Stimulated activated naive CD8-positive, alpha-beta T cell treated with anti-CD3 and anti-CD28 coated beads, Interleukin-15, Interleukin-2, amounts not matched to agents 100 ng/mL and 50 ng/mL, for 24 hours (primary cell): ENCODE results near the gene TRIM71.

Experiments
- H3K27ac Mint-ChIP-seq: one replicate; pipeline ENCODE4 v1.8.0; 2021; ENCODE audit warnings: mild to moderate bottlenecking, mixed read lengths
- H3K27me3 Mint-ChIP-seq: one replicate; pipeline ENCODE4 v1.8.0; 2021; ENCODE audit warnings: mixed read lengths
- H3K36me3 Mint-ChIP-seq: one replicate; pipeline ENCODE4 v1.8.0; 2021; ENCODE audit warnings: low read depth, mixed read lengths
- H3K4me1 Mint-ChIP-seq: one replicate; pipeline ENCODE4 v1.8.0; 2021; ENCODE audit warnings: low read depth, mixed read lengths
- H3K4me3 Mint-ChIP-seq: one replicate; pipeline ENCODE4 v1.8.0; 2021; ENCODE audit warnings: mild to moderate bottlenecking, mixed read lengths
- H3K9me3 Mint-ChIP-seq: one replicate; pipeline ENCODE4 v1.8.0; 2021; ENCODE audit warnings: mixed read lengths

The TRIM71 gene

DNA sequence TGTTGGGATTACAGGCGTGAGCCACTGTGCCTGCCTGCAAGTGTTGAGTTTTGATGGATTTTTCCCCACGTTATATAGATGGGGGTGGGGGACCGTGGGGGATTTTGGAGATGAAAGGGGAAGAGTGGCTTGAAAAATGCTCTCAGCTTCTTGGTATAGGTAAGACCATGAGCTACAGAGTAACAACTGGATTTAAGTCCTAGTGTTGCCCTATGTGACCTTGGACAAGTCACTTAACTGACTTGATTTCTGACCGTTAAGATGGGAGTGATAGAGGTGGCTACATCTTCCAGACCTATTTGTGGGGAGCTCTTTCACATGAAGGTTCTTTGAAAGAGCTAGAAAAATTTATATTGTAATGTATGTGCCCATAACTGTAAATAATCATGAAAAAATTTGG is 13.3 kb downstream of the TRIM71 start:
- Mint-ChIP-seq H3K27me3 (peaks cover 14% of the 10 kb centered on the region), H3K9me3 (no peaks in the 10 kb centered on the region), H3K4me1 (no peaks in the 10 kb centered on the region), H3K36me3 (no peaks in the 10 kb centered on the region), H3K27ac (no peak overlapping the region), H3K4me3 (no peak overlapping the region)

DNA sequence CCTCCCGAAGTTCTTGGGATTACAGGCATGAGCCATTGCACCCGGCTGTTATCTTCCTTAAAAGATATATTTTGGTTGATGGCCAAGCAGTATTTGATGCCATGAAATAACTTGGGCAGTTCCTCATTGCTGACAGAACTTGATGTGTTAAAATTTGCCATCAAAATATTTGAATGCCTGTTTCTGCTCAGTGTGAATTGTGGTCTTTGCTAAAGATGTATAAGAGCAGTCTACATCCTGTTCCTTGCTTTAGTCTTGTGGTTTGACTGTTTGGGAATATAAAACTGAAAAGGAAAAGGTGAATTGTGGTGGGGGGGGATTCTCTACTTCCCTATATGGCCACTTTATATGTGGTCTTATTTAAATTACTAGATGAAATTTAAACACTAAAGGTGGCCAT is 14.0 kb downstream of the TRIM71 start:
- no peaks in the 10 kb centered on the region for H3K4me1 Mint-ChIP-seq
- no peak overlapping the region for H3K27ac Mint-ChIP-seq
- H3K9me3 Mint-ChIP-seq: no peaks in the 10 kb centered on the region
- H3K27me3 Mint-ChIP-seq: peaks cover 16% of the 10 kb centered on the region
- no peaks in the 10 kb centered on the region for H3K36me3 Mint-ChIP-seq
- no peak overlapping the region for H3K4me3 Mint-ChIP-seq

DNA sequence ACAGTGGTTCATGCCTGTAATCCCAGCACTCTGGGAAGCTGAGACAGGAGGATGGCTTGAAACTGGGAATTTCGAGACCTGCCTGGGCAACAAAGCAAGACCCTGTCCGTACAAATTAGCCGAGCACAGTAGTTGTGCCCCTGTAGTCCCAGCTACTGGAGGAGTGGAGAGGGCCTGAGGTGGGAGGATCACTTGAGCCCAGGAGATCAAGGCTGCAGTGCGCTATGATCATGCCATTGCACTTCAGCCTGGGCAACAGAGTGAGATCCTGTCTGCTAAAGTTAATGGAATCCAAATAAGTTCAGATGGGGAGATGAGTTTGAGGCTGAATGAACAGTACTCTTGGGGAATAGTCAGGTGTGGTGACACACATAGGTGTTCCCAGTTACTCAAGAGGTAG is 14.4 kb downstream of the TRIM71 start:
- H3K27me3 Mint-ChIP-seq: peaks cover 16% of the 10 kb centered on the region
- no peak overlapping the region for H3K4me3 Mint-ChIP-seq
- H3K36me3 Mint-ChIP-seq: no peaks in the 10 kb centered on the region
- no peaks in the 10 kb centered on the region for H3K4me1 Mint-ChIP-seq
- no peaks in the 10 kb centered on the region for H3K9me3 Mint-ChIP-seq
- H3K27ac Mint-ChIP-seq: no peak overlapping the region

DNA sequence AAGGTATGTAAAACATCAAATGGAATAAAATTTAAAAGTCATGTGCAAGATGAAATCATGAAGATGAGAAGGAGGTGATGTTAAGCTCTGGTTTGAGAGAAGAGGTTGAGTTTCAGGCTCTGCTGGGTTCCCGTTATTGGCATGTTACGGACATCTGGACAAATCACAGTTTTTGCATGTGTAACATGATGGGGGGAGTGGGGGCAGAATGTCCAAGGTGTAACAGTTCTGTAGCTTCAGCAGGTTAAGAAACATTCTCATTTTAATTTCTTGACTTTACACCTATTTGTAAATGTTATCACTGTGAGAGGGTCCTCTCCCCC is 17.2 kb downstream of the TRIM71 start:
- Mint-ChIP-seq H3K9me3 (no peaks in the 10 kb centered on the region), H3K4me1 (no peaks in the 10 kb centered on the region), H3K27me3 (peaks cover 16% of the 10 kb centered on the region), H3K36me3 (no peaks in the 10 kb centered on the region), H3K4me3 (no peak overlapping the region), H3K27ac (no peak overlapping the region)

DNA sequence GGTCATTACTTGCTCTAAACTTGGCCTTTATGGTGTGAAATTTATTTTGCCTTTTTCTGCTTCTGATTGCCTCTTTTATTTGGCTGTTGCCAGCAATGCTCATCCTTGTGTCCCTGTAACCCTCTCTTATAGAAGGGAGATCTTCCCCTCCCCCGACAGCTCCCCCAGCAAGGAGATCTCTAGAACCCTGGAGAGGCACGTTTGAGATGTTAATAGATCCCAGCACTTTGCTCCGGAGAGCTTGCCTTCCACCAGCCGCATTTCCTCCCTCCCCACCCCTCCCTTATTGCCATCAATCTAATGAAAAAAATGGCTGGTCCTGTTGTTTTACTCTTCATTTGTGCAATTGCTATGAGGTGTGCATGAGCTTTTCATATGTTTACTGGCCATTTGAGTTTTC is 18.2 kb downstream of the TRIM71 start:
- no peaks in the 10 kb centered on the region for H3K4me1 Mint-ChIP-seq
- no peak overlapping the region for H3K4me3 Mint-ChIP-seq
- H3K27me3 Mint-ChIP-seq: peaks cover 16% of the 10 kb centered on the region
- H3K27ac Mint-ChIP-seq: no peak overlapping the region
- no peaks in the 10 kb centered on the region for H3K9me3 Mint-ChIP-seq
- H3K36me3 Mint-ChIP-seq: no peaks in the 10 kb centered on the region

DNA sequence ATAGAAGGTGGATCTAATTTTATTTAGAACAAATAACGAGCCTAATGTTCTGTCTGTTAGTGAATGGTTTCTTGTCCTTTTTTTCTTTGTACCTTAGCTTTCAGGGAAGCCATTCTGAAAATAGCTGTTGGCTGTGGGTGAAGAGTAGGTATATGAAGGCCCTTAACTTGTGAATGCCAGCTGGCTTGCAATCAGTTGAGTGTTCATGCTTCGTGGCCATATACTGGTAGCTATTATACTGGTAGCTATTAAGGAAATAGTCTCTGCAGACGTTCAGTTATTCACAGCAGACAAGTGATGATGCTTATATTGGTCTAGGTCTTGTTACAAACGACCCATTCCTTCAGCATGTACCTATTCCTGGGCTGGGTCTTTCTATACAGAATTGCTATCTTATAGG is 18.8 kb downstream of the TRIM71 start:
- no peaks in the 10 kb centered on the region for H3K9me3 Mint-ChIP-seq
- H3K36me3 Mint-ChIP-seq: no peaks in the 10 kb centered on the region
- H3K4me1 Mint-ChIP-seq: no peaks in the 10 kb centered on the region
- no peak overlapping the region for H3K4me3 Mint-ChIP-seq
- H3K27me3 Mint-ChIP-seq: peaks cover 16% of the 10 kb centered on the region
- H3K27ac Mint-ChIP-seq: no peak overlapping the region

DNA sequence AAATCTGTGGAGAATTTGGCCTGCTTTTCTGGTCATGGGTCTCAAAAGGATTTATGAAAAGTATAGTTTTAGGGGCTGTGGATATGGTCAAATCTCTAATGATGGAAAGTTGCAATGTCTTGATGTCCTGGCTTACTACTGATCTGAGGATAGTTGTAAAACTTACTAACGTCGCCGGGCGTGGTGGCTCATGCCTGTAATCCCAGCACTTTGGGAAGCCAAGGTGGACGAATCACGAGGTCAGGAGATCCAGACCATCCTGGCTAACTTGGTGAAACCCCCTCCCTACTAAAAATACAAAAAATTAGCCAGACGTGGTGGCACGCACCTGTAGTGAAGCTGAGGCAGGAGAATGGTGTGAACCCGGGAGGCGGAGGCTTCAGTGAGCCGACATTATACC is 19.6 kb downstream of the TRIM71 start:
- no peaks in the 10 kb centered on the region for H3K36me3 Mint-ChIP-seq
- H3K27ac Mint-ChIP-seq: no peak overlapping the region
- no peak overlapping the region for H3K4me3 Mint-ChIP-seq
- peaks cover 6% of the 10 kb centered on the region for H3K4me1 Mint-ChIP-seq
- peaks cover 14% of the 10 kb centered on the region for H3K27me3 Mint-ChIP-seq
- no peaks in the 10 kb centered on the region for H3K9me3 Mint-ChIP-seq

DNA sequence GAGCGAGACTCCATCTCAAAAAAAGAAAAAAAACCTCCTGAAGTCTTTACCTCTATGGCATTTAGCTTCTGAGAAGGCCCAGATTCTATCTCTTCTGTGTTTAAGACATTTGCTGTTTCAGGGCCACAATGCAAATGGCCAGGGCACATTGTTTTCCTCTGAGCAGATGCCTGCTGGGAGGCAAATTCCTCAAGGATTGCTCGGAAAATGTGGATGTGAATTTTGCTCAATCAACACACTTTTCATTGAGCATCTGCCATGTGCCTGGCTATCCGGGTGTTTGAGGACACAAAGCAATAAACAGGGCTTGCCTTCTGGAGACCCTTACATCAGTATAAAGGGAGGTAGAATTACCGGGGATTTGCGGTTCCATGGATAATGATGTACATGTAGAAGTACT is 20.0 kb downstream of the TRIM71 start:
- no peak overlapping the region for H3K27ac Mint-ChIP-seq
- H3K4me1 Mint-ChIP-seq: peaks cover 10% of the 10 kb centered on the region
- no peak overlapping the region for H3K4me3 Mint-ChIP-seq
- H3K9me3 Mint-ChIP-seq: no peaks in the 10 kb centered on the region
- H3K36me3 Mint-ChIP-seq: no peaks in the 10 kb centered on the region
- peaks cover 11% of the 10 kb centered on the region for H3K27me3 Mint-ChIP-seq

DNA sequence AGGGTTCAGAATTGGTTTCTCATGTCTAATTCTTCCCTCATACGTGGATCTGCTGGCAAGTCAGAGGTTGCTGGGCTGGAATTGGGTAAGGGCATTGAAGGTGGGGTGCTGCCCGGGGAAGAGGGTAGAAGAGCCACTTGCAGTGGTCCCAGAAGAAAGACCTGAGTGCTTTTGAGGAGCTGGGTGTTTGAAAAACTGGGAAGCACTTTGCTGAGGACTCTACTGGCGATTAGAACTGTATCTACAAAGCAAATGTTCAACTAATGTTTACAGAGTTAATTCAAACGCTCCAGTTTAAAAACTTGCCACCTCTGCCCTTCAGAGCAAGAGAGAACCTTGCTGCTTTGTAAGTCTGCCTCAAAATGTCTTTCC is 21.9 kb downstream of the TRIM71 start:
- H3K36me3 Mint-ChIP-seq: no peaks in the 10 kb centered on the region

DNA sequence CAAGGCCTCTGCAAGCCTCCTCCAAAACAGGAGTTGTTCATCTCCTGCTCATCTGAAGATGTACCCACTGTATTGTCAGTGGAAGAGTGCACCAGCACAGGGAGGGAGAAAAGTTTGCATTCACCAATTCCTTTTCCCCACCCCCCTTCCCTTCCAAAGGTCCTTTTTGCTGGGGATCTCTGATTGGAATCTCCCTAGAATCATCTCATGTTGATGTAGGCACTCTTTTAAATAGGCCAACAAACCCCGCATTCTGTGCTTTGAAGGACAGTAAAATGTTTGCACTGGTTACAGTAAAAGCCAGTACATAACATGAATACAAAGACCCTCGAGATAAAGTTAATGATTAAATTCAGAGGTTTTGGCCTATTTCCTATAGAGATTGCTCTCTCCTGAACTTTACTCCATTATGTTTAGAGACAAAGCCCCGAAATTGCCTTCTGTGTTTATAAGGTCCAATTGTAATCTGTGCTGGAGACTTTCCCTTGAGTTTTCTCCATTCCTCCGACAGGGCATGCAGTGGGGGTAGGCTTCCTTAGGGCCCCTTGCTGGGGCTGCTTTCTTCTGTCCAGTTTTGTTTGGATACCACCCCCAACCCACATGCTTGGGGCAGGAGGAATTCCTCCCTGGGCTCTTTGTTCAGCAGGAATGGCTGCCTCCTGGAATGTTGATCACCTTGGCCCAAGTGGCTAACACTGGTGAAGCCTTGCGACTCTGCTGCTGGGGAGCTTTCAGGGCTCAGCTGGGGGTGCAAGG is 22.5 kb downstream of the TRIM71 start:
- H3K4me1 Mint-ChIP-seq: peaks cover 14% of the 10 kb centered on the region

More for the DNA sequence above, 21.9 kb downstream of the TRIM71 start:
- Mint-ChIP-seq H3K4me3 (no peak overlapping the region), H3K27me3 (peaks cover 6% of the 10 kb centered on the region), H3K9me3 (no peaks in the 10 kb centered on the region), H3K4me1 (peaks cover 14% of the 10 kb centered on the region), H3K27ac (no peak overlapping the region)

DNA sequence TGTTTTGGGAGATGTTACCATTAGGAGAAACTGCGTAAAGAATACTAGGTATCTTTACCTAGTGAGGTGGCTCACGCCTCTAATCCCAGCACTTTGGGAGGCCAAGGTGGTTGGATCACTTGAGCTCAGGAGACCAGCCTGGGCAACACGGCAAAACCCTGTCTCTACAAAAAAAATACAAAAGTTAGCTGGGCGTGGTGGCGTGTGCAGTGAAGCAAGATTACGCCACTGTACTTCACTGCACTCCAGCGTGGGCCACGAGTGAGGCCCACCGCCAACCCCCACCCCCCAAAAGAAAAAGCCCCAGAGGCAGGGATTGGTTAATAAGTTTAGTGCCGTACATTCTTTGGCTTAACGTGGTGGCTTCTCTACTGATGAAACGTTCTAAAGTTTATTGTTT is 23.5 kb downstream of the TRIM71 start:
- peaks cover 14% of the 10 kb centered on the region for H3K4me1 Mint-ChIP-seq
- H3K36me3 Mint-ChIP-seq: no peaks in the 10 kb centered on the region
- no peaks in the 10 kb centered on the region for H3K9me3 Mint-ChIP-seq
- no peak overlapping the region for H3K27ac Mint-ChIP-seq
- H3K27me3 Mint-ChIP-seq: no peaks in the 10 kb centered on the region
- no peak overlapping the region for H3K4me3 Mint-ChIP-seq

More for the DNA sequence above, 22.5 kb downstream of the TRIM71 start:
- Mint-ChIP-seq H3K4me3 (no peak overlapping the region), H3K9me3 (no peaks in the 10 kb centered on the region), H3K27me3 (peaks cover 6% of the 10 kb centered on the region), H3K36me3 (no peaks in the 10 kb centered on the region), H3K27ac (no peak overlapping the region)

DNA sequence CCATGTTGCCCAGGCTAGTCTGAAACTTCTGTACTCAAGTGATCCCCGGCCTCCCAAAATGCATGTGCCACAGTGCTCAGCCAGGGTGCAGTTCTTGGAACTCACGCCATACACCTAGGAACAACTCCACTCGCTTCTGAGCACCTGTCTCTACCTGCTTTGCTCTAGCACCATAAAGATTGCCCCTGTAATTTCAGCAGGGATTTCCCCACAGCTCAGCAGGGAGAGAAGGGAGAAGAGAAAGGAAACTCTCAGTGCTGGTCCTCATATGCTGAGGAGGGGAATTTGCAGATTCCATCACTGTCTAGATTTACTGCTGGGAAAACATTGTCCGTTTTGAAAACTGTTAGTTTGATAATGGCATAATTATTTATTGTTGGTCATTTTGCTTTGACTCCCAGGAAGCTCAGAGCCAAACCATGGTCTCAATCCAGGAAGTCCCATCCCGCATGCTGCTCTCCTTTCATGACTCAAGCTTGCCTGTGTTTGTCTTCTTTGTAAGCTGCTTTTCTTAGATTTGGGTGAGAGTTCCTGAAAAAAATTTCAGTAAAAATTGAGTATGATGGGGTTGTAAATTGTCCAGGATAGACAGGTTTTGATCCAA is 24.2 kb downstream of the TRIM71 start:
- H3K27ac Mint-ChIP-seq: no peak overlapping the region
- no peaks in the 10 kb centered on the region for H3K27me3 Mint-ChIP-seq
- H3K36me3 Mint-ChIP-seq: no peaks in the 10 kb centered on the region
- no peaks in the 10 kb centered on the region for H3K9me3 Mint-ChIP-seq
- no peak overlapping the region for H3K4me3 Mint-ChIP-seq
- H3K4me1 Mint-ChIP-seq: peaks cover 14% of the 10 kb centered on the region

DNA sequence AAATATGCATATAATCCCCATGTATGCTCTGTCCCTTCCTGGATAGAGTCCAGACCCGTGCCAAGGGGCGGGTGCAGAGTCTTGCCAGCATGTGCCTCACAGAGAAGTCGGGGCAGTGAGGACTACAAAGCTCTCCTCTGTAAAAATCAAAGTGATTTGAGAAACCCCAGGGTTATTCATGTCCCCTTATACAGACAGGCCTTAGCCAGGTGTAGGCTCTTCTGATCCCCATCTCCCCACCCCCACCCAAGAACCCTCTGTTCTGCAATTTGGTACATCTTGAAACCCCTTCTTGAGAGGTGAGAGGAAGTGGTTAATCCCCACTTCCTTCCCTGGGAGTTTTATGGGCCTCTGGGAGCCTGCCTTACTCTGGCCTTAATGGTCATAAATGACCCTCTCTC is 24.7 kb downstream of the TRIM71 start:
- H3K9me3 Mint-ChIP-seq: no peaks in the 10 kb centered on the region
- H3K4me3 Mint-ChIP-seq: no peak overlapping the region
- H3K36me3 Mint-ChIP-seq: no peaks in the 10 kb centered on the region
- peaks cover 14% of the 10 kb centered on the region for H3K4me1 Mint-ChIP-seq
- no peaks in the 10 kb centered on the region for H3K27me3 Mint-ChIP-seq
- no peak overlapping the region for H3K27ac Mint-ChIP-seq

DNA sequence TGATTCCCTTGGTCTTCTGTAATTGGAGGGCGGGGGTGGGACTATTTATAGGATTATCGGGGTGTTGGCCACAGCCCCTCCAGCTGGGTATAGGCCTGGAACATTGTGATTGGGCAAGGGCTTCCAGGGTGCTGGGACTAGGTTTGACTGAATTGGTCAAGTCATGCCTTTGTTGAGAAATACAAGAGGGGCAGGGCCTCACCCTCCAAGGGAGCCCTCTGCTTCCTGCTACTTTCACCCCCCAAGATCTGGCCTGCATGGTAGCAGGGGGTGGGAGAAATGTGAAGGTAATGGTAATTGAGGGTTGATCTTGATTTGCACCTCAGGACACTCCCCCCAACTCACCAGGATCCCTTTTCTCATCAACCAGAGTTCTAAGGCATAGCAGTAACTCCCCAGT is 25.2 kb downstream of the TRIM71 start:
- Mint-ChIP-seq H3K36me3 (no peaks in the 10 kb centered on the region), H3K27ac (no peak overlapping the region), H3K27me3 (no peaks in the 10 kb centered on the region), H3K9me3 (no peaks in the 10 kb centered on the region), H3K4me1 (peaks cover 14% of the 10 kb centered on the region), H3K4me3 (no peak overlapping the region)

DNA sequence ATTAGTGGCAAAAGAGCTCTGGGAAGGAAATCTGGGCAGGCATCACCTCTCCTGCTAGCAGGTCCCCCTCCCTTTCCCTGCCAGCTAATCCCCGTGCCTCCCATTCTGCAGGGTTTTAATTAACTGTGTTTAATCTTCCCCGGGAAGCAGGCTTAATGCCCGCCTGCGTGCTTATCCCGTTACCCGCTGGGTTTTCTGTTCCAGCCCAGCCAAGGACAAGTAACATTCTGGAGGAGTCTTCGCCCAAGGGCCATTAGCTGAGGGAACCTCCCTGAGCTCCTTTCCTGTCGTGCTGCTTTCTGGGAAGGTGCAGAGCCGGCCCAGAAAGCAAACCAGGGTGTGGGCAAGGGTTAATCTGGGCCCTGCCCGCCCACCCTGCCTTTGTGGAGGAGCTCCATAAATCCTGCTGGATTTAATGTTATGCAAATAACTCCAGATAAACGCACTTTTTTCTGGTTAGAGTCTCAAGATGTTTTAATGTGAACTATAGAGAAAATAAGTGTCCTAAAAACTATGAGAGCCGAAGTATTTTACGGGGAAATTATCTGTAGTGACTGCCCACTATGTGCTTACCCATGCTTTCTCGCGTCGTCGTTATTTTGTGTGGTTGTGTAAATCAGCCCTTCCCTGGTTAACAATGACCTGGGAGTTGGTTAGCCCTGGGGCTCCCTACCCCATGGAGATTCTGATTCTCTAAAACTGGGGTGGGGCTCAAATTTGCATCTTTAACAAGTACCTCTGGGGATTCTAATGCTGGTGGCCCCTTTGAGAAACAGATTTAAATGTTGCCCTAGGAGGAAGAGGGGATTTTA is 25.9 kb downstream of the TRIM71 start:
- no peak overlapping the region for H3K27ac Mint-ChIP-seq
- H3K36me3 Mint-ChIP-seq: no peaks in the 10 kb centered on the region
- no peaks in the 10 kb centered on the region for H3K27me3 Mint-ChIP-seq
- peaks cover 14% of the 10 kb centered on the region for H3K4me1 Mint-ChIP-seq
- H3K4me3 Mint-ChIP-seq: no peak overlapping the region
- H3K9me3 Mint-ChIP-seq: no peaks in the 10 kb centered on the region
